Measurements from ENCODE around the gene PFDN2.
"Not testable (repeated sequence)": the region's sequence is repeated elsewhere in the genome, so short reads cannot be mapped to it uniquely, and the experiment has no call there.

The PFDN2 gene

GRCh38 chr1:161139766-161140165 is 21.9 kb upstream of the PFDN2 start:
- peak; percentile 52 for DNase-seq (ENCODE audit: low spot score)

GRCh38 chr1:161138431-161138830 is 20.6 kb upstream of the PFDN2 start:
- no peak for DNase-seq (ENCODE audit: low spot score)

GRCh38 chr1:161137881-161138280 is 20.0 kb upstream of the PFDN2 start:
- no peak for DNase-seq (ENCODE audit: low spot score)

GRCh38 chr1:161133220-161133740 is 15.4 kb upstream of the PFDN2 start:
- no peak for DNase-seq (ENCODE audit: low spot score)

- peak; percentile 99 for DNase-seq (ENCODE audit: low spot score)
Observed at GRCh38 chr1:161132410-161133219, 14.8 kb upstream of the PFDN2 start, which contains the start of gene DEDD. DEDD (minus strand) TSS chr1:161132667; CDS start chr1:161124462, 8,205 bp downstream.

- DNase-seq (ENCODE audit: low spot score): no peak
Observed at GRCh38 chr1:161131523-161132409, 13.9 kb upstream of the PFDN2 start.

- no peak for DNase-seq (ENCODE audit: low spot score)
Observed at GRCh38 chr1:161130266-161130665, 12.4 kb upstream of the PFDN2 start.

- no peak for DNase-seq (ENCODE audit: low spot score)
Observed at GRCh38 chr1:161128591-161129420, 11.0 kb upstream of the PFDN2 start.

GRCh38 chr1:161127649-161128048 is 9.8 kb upstream of the PFDN2 start:
- no peak for DNase-seq (ENCODE audit: low spot score)

- no peak for DNase-seq (ENCODE audit: low spot score)
Observed at GRCh38 chr1:161122967-161123366, 5.1 kb upstream of the PFDN2 start.

GRCh38 chr1:161121834-161122233 is 4.0 kb upstream of the PFDN2 start:
- no peak for DNase-seq (ENCODE audit: low spot score)

- no peak for DNase-seq (ENCODE audit: low spot score)
Observed at GRCh38 chr1:161121042-161121650, 3.3 kb upstream of the PFDN2 start.

GRCh38 chr1:161119092-161119903 is 1.5 kb upstream of the PFDN2 start:
- DNase-seq (ENCODE audit: low spot score): peak; percentile 46

- DNase-seq (ENCODE audit: low spot score): not testable (repeated sequence)
Observed at GRCh38 chr1:161115961-161116360, 1.9 kb downstream of the PFDN2 start.

GRCh38 chr1:161115132-161115711 is 2.6 kb downstream of the PFDN2 start:
- no peak for DNase-seq (ENCODE audit: low spot score)

GRCh38 chr1:161114556-161114955 is 3.3 kb downstream of the PFDN2 start:
- no peak for DNase-seq (ENCODE audit: low spot score)

GRCh38 chr1:161113915-161114314 is 3.9 kb downstream of the PFDN2 start:
- DNase-seq (ENCODE audit: low spot score): no peak

GRCh38 chr1:161111527-161111926 is 6.3 kb downstream of the PFDN2 start:
- no peak for DNase-seq (ENCODE audit: low spot score)

GRCh38 chr1:161111117-161111516 is 6.7 kb downstream of the PFDN2 start:
- no peak for DNase-seq (ENCODE audit: low spot score)

- DNase-seq (ENCODE audit: low spot score): no peak
Observed at GRCh38 chr1:161106431-161106830, 11.4 kb downstream of the PFDN2 start.

All from SK-N-DZ (cell line).